ENCODE data around the gene MT1E. TPM values are rescaled to one million over a fixed set of nuclear protein-coding genes. Genes with fewer than 3 reads are reported as not detected.

Gene MT1E
- total and polyA plus RNA-seq, 2 of the 8 experiments (the other 6 are each of a cell fraction or from before 2014, with no cell fraction given), result 7.9 to 117 TPM

DNA sequence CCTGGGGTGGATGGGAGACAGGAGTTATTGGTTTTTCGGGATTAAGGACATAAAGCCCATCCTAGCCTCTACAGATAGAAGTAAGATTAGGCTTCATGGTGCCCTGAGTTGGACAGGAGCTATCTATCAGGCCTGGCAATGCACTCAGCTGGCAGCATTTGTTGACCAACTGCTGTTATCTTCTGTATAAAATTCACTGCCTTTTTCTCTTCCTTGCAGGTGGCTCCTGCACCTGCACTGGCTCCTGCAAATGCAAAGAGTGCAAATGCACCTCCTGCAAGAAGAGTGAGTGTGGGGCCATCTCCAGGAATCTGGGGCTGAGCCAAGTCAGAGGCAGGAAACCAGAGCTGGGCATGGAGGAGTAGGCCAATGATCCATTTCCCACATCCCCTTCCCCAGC lies 13.5 kb downstream of the MT1E start:
- no peak overlapping the region for H4K5ac ChIP-seq (ENCODE audit: insufficient read length, low read depth, low read length)
- no peak overlapping the region for H4K8ac ChIP-seq (ENCODE audit: extremely low read depth, insufficient read depth, low read length)
- peaks cover 3 to 24% (median 9%) of the 10 kb centered on the region in 4 experiments for H3K4me1 ChIP-seq (replicated peaks in 1 of 4; ENCODE audit: control insufficient read depth in 3 of 4, insufficient read depth in 4 of 4, low read length in 3 of 4)
- no peak overlapping the region for H2AK5ac ChIP-seq (ENCODE audit: low read depth, low read length)
- H3K9me3 ChIP-seq (ENCODE audit: insufficient read depth in 2 of 2, low read depth in 1 of 2, low read length in 1 of 2), result no peaks in the 10 kb centered on the region
- FAIRE-seq (no peak), DNase-seq (ENCODE audit: low read depth in 1 of 2, low spot score in 2 of 2) (no peak)
- 45% methylated on average over 1 of the region's 1 CpG; no CpG with 5 or more reads in 1 of the 2 experiments for WGBS, 2 experiments (ENCODE audit: extremely low coverage in 1 of 2, insufficient coverage in 1 of 2, insufficient read length in 1 of 2, insufficient replicate concordance in 2 of 2, low coverage in 1 of 2, low lambda C conversion rate in 2 of 2, missing lambda C conversion rate in 1 of 2)
- H3K9ac ChIP-seq (replicated peaks in 1 of 4; ENCODE audit: extremely low read depth in 1 of 4, low read depth in 3 of 4, low read length in 3 of 4), result no peak overlapping the region
- no peaks in the 10 kb centered on the region for H3K79me2 ChIP-seq (ENCODE audit: control insufficient read depth in 1 of 2, insufficient read depth in 2 of 2, low read length in 2 of 2)
- H4K91ac ChIP-seq (replicated peaks; ENCODE audit: insufficient read length, low read length), result no peak overlapping the region
- H3K79me1 ChIP-seq (ENCODE audit: low read depth, low read length), result no peaks in the 10 kb centered on the region
- ChIA-PET POLR2A (ENCODE audit: partially characterized antibody) (interaction anchor here (1.0 to 6.3 kb wide), 8 partner anchors 10 to 46 kb away, joined by 3 to 30 read pairs (median 3); partner anchors contain the start of genes MT1E and MT1F), CTCF (ENCODE audit: partially characterized antibody) (interaction anchor here (0.8 to 3.6 kb wide), 10 partner anchors 8 to 62 kb away, joined by 3 to 14 read pairs (median 4); partner anchors contain the start of genes MT1E, MT1G and MT1H)
- no peak overlapping the region for H3K18ac ChIP-seq (ENCODE audit: extremely low read depth, low read length)
- H3K4me2 ChIP-seq (ENCODE audit: insufficient read depth in 1 of 2, low read depth in 2 of 2, low read length in 2 of 2), result peak overlapping the region in 1 of 2 experiments; percentile 73; a peak in 1 of 4 replicates
- TF ChIP-seq YY1 (IDR thresholded peaks at IDR 0.05; ENCODE audit: low read depth, low read length) (no peak), CHD1 (IDR thresholded peaks at IDR 0.05; ENCODE audit: low read depth, low read length) (no peak), NRF1 (IDR thresholded peaks at IDR 0.05; ENCODE audit: low read depth, low read length) (no peak), SP4 (IDR thresholded peaks at IDR 0.05; ENCODE audit: low read length) (no peak), ATF2 (IDR thresholded peaks at IDR 0.05; ENCODE audit: low read length) (no peak), CBX8 (IDR thresholded peaks at IDR 0.05; ENCODE audit: borderline replicate concordance, low read depth, low read length) (no peak), E2F6 (IDR thresholded peaks at IDR 0.05) (no peak)
- H2BK12ac ChIP-seq (ENCODE audit: low read depth, low read length), result no peak overlapping the region
- no peak overlapping the region for H3K23ac ChIP-seq (ENCODE audit: insufficient read length)
- H3K36me3 ChIP-seq (ENCODE audit: control insufficient read depth in 2 of 4, insufficient read depth in 4 of 4, low read length in 3 of 4), result no peaks in the 10 kb centered on the region; a peak in 1 of 8 replicates
- H3K27ac ChIP-seq (ENCODE audit: low read depth, low read length), result no peak overlapping the region
- no peak overlapping the region for H3K14ac ChIP-seq (ENCODE audit: insufficient read length)
- peaks cover 9% of the 10 kb centered on the region for H3K23me2 ChIP-seq (ENCODE audit: low read depth, low read length)
- no peak overlapping the region for H2BK15ac ChIP-seq (ENCODE audit: low read length)
- H3K27me3 ChIP-seq (replicated peaks in 1 of 4; ENCODE audit: control insufficient read depth in 3 of 4, extremely low read depth in 1 of 4, insufficient read depth in 3 of 4, low read length in 3 of 4), result peaks cover 90 to 100% (median 99%) of the 10 kb centered on the region in 4 experiments
- no peak overlapping the region for H2BK20ac ChIP-seq (ENCODE audit: low read length)
- H2BK5ac ChIP-seq (ENCODE audit: low read depth, low read length), result no peak overlapping the region
- H3K4ac ChIP-seq (replicated peaks; ENCODE audit: insufficient read length, low read depth, low read length), result no peak overlapping the region
- no peak overlapping the region for H3K56ac ChIP-seq (replicated peaks; ENCODE audit: insufficient read length, low read depth, low read length)
- H4K20me1 ChIP-seq (replicated peaks in 1 of 2; ENCODE audit: control insufficient read depth in 1 of 2, insufficient read depth in 2 of 2, low read length in 2 of 2), result peaks cover 8 to 34% of the 10 kb centered on the region in 2 experiments
- no peak overlapping the region for H3K4me3 ChIP-seq (ENCODE audit: extremely low read depth in 1 of 4, insufficient read depth in 2 of 4, low read depth in 3 of 4, low read length in 4 of 4)
- H2AFZ ChIP-seq (ENCODE audit: low read length), result no peak overlapping the region
- H2BK120ac ChIP-seq (replicated peaks; ENCODE audit: low read depth, low read length), result no peak overlapping the region
